ENCODE data around the gene KLRF2.

KLRF2 gene

DNA sequence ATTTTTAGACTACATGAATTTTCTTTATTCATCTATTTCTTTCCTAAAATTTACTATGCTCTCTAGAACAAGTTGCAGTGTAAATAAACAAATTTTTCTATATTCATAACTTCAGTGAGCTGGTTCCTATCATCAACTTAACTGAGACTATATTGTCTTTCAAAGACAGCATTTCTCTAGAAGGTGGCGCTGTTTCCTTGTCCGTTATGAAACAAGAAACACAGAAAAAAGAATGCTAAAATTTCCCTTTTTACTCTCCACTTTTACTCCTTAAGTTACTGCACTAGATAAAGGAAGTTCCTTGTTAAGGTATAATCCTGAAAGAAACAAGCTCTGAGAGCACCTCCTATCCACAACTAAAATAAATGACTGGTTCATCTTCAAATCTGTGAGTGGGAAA lies 59.1 kb downstream of the KLRF2 start:
- peak; percentile 25 for DNase-seq

- DNase-seq = no peak
Measured at GRCh38 chr12:9941838-9942237, 60.5 kb downstream of the KLRF2 start.

GRCh38 chr12:9943240-9943639 lies 62.0 kb downstream of the KLRF2 start:
- no peak for DNase-seq

GRCh38 chr12:9944391-9944790 lies 63.1 kb downstream of the KLRF2 start:
- no peak for DNase-seq

Data from activated CD4-positive, alpha-beta T cell treated with anti-CD3 and anti-CD28 coated beads, Interleukin-2, Interleukin-6, amounts not matched to agents 100 ng/mL and 50 ng/mL, durations not matched to agents 16 hours and 8 hours (primary cell).